Smooth muscle cell (in vitro differentiated cells): ENCODE data around the gene NXPH1. TPM values are rescaled to one million over a fixed set of nuclear protein-coding genes. Genes with fewer than 3 reads are reported as not detected.

Source experiments
- DNase-seq: peaks from one replicate; lab custom pipeline; 2025; ENCODE audit not compliant: unreplicated experiment; lab: John Stamatoyannopoulos, UW
- H2AFZ ChIP-seq: fragments of 200-600 bp; sonication (generic); 2 replicates; pipeline ENCODE4 v1.6.0; 2016; ENCODE audit warnings: antibody characterized with exemption, low read depth, mild to moderate bottlenecking
- H3F3A ChIP-seq: fragments of 200-600 bp; sonication (generic); 2 replicates; pipeline ENCODE4 v1.6.0; 2017; ENCODE audit warnings: antibody characterized with exemption, low read depth
- H3K27ac ChIP-seq: fragments of 200-600 bp; sonication (generic); 2 replicates; pipeline ENCODE4 v1.5.1; 2016; ENCODE audit warnings: low read depth, mild to moderate bottlenecking
- H3K27me3 ChIP-seq: fragments of 200-600 bp; sonication (generic); 2 replicates; pipeline ENCODE4 v1.6.1; 2016; ENCODE audit warnings: low read depth, mild to moderate bottlenecking
- H3K36me3 ChIP-seq: fragments of 200-600 bp; sonication (generic); 2 replicates; pipeline ENCODE4 v1.5.1; 2016; ENCODE audit warnings: low read depth
- H3K4me1 ChIP-seq: fragments of 200-600 bp; sonication (generic); 2 replicates; pipeline ENCODE4 v1.5.1; 2016; ENCODE audit warnings: low read depth
- H3K4me2 ChIP-seq: fragments of 200-600 bp; sonication (generic); 2 replicates; pipeline ENCODE4 v1.6.0; 2016; ENCODE audit warnings: mild to moderate bottlenecking
- H3K4me3 ChIP-seq: fragments of 200-600 bp; sonication (generic); 2 replicates; pipeline ENCODE4 v1.5.1; 2016; ENCODE audit warnings: mild to moderate bottlenecking
- H3K79me2 ChIP-seq: fragments of 200-600 bp; sonication (generic); 2 replicates; pipeline ENCODE4 v1.6.0; 2016; ENCODE audit warnings: low read depth, mild to moderate bottlenecking
- H3K9ac ChIP-seq: fragments of 200-600 bp; sonication (generic); 2 replicates; pipeline ENCODE4 v1.6.0; 2016; ENCODE audit warnings: low read depth
- H3K9me3 ChIP-seq: fragments of 200-600 bp; sonication (generic); replicated peaks from 2 replicates; pipeline ENCODE4 v1.5.1; 2016; ENCODE audit warnings: low read depth
- H4K20me1 ChIP-seq: fragments of 200-600 bp; sonication (generic); 2 replicates; pipeline ENCODE4 v1.6.0; 2016; ENCODE audit warnings: low read depth
- WGBS: methylation state at CpG from one replicate; pipeline ENCODE4 v1.1.7; 2016; ENCODE audit warnings: low lambda C conversion rate; 5-methylcytosine and 5-hydroxymethylcytosine counted together
- polyA plus RNA-seq: library from polyadenylated mRNA; unstranded; fragments of >200 nt; fragmentation: Nextera tagmentation; extraction: Ambion mirVana; gene quantifications from 2 replicates; pipeline ENCODE4 v1.2.1, GENCODE V29; 2016
- total RNA-seq: library from RNA; depleted of rRNA; stranded (reverse); fragments of >200 nt; gene quantifications from 2 replicates; pipeline ENCODE4 v1.2.3, GENCODE V29; 2014
- TF ChIP-seq, protein P1 (sequence below): fragments of 200-600 bp; sonication (generic); IDR thresholded peaks from 2 replicates; pipeline ENCODE4 v1.5.1; 2017; ENCODE audit warnings: borderline replicate concordance, mild to moderate bottlenecking, antibody characterized with exemption; ENCODE audit not compliant: insufficient read depth, poor library complexity, severe bottlenecking

Gene NXPH1
- total and polyA plus RNA-seq, 2 experiments from 2014 or later, result 0.43 to 2.7 TPM

DNA sequence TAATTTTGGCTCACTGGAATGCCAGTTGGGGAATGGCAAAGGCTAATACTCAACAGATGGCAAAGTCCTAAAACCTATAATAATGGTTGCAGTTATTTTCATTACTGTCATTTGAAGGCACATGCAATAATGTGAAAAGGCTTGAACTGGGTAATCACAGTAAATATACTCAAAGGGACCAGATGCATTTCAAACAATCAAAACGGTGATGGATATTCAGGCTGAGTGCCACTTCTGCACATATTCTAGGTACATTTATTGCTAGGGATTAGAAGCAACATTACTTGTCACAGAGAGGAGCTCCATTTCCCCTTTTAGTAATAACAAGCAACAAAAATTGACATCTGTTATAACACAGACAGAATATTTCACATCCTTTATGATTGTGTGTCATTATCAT lies 171.8 kb downstream of the NXPH1 start:
- WGBS, result 88% methylated on average over 1 of the region's 1 CpG
- TF ChIP-seq, protein P1, sequence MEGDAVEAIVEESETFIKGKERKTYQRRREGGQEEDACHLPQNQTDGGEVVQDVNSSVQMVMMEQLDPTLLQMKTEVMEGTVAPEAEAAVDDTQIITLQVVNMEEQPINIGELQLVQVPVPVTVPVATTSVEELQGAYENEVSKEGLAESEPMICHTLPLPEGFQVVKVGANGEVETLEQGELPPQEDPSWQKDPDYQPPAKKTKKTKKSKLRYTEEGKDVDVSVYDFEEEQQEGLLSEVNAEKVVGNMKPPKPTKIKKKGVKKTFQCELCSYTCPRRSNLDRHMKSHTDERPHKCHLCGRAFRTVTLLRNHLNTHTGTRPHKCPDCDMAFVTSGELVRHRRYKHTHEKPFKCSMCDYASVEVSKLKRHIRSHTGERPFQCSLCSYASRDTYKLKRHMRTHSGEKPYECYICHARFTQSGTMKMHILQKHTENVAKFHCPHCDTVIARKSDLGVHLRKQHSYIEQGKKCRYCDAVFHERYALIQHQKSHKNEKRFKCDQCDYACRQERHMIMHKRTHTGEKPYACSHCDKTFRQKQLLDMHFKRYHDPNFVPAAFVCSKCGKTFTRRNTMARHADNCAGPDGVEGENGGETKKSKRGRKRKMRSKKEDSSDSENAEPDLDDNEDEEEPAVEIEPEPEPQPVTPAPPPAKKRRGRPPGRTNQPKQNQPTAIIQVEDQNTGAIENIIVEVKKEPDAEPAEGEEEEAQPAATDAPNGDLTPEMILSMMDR, result no peak

DNA sequence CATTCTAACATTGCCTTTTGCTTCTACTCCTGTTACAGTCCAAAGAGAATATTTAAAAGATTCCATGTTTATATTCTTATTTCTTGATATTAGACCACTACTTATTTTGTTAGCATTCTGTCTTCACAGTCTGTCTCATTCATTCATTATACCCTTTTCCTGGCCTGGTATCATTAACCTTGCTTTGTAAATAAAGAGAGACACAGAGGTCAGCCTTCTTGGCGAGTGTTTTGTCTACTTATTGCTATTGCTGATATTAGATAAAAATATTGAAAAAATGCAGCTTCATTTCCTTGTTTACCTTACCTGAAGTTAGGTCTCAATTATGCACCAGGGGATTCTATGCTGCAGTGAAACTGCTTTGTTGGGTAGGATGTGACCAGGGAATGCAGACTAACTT lies 179.2 kb downstream of the NXPH1 start:
- H3K4me3 ChIP-seq, result no peak overlapping the region

More for the DNA sequence above, 171.8 kb downstream of the NXPH1 start:
- Histone ChIP-seq H4K20me1 (no peaks in the 10 kb centered on the region), H3K4me1 (no peaks in the 10 kb centered on the region), H3F3A (no peaks in the 10 kb centered on the region), H3K27ac (no peak overlapping the region), H3K79me2 (no peaks in the 10 kb centered on the region), H2AFZ (no peak overlapping the region), H3K27me3 (no peaks in the 10 kb centered on the region), H3K9me3 (no peaks in the 10 kb centered on the region), H3K9ac (no peak overlapping the region), H3K36me3 (no peaks in the 10 kb centered on the region), H3K4me3 (no peak overlapping the region), H3K4me2 (no peak overlapping the region)
- DNase-seq, result no peak

DNA sequence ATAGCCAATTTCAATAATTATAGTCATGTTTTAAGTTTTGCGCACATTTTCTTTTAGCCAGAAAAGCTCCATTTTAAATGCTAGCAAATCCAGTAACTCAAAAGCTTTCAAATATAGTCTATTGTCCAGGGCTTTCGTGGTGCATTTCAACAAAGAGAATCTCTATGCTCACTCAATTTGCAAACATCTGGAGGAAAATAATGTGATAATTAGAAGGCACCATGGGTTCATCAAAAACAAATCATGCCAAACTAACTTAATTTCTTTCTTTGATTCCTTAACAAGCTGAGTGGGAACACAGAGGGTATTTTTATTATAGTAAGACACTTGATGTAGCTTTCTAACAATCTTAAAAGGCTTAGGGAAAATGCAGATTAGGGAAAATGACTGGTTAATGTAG lies 179.8 kb downstream of the NXPH1 start:
- Histone ChIP-seq H3K4me3 (no peak overlapping the region), H3K4me2 (no peak overlapping the region), H2AFZ (no peak overlapping the region), H3K9ac (no peak overlapping the region), H3K27ac (no peak overlapping the region), H3K36me3 (no peaks in the 10 kb centered on the region), H3K27me3 (no peaks in the 10 kb centered on the region), H3K9me3 (no peaks in the 10 kb centered on the region), H3F3A (no peaks in the 10 kb centered on the region), H4K20me1 (no peaks in the 10 kb centered on the region), H3K4me1 (peaks cover 20% of the 10 kb centered on the region), H3K79me2 (no peaks in the 10 kb centered on the region)
- TF ChIP-seq, protein P1, result no peak
- 89% methylated on average over 2 of the region's 2 CpGs for WGBS
- DNase-seq, result no peak

More for the DNA sequence above, 179.2 kb downstream of the NXPH1 start:
- Histone ChIP-seq H3K79me2 (no peaks in the 10 kb centered on the region), H3K27me3 (no peaks in the 10 kb centered on the region), H3K27ac (no peak overlapping the region), H3K9ac (no peak overlapping the region), H3K4me1 (peaks cover 19% of the 10 kb centered on the region), H2AFZ (no peak overlapping the region), H3K36me3 (no peaks in the 10 kb centered on the region), H3F3A (no peaks in the 10 kb centered on the region), H3K4me2 (no peak overlapping the region), H4K20me1 (no peaks in the 10 kb centered on the region), H3K9me3 (no peaks in the 10 kb centered on the region)
- WGBS, result 85% methylated on average over 1 of the region's 1 CpG
- TF ChIP-seq, protein P1, result no peak
- no peak for DNase-seq

DNA sequence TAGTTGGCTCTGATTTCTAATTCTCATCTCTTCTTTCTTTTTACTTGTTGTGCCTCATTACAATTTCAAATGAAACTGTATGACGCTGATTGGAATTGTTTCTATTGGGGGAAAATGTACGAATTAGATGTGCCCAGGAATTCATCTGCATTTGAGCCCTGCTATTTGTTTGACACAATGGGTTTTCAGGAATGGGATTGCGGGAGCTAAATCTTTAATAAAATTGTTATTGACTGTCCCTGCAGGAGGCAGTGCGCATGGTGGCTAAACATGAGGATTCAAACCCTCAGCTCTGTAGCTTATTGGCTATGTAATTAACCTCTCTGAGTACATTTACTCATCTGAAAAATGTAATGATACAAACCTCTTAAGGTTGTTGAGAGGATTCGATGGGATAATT lies 181.6 kb downstream of the NXPH1 start:
- Histone ChIP-seq H3K9ac (no peak overlapping the region), H3K9me3 (no peaks in the 10 kb centered on the region), H3F3A (no peaks in the 10 kb centered on the region), H3K4me3 (no peak overlapping the region), H3K27ac (no peak overlapping the region), H3K27me3 (no peaks in the 10 kb centered on the region), H3K36me3 (no peaks in the 10 kb centered on the region), H4K20me1 (no peaks in the 10 kb centered on the region), H3K79me2 (no peaks in the 10 kb centered on the region), H3K4me1 (peaks cover 31% of the 10 kb centered on the region), H3K4me2 (no peak overlapping the region), H2AFZ (no peak overlapping the region)
- no peak for DNase-seq
- 63% methylated on average over 5 of the region's 5 CpGs for WGBS
- TF ChIP-seq, protein P1, result no peak
